Stimulated activated CD8-positive, alpha-beta memory T cell treated with anti-CD3 and anti-CD28 coated beads, Interleukin-15, amount 100 ng/mL, for 48 hours (primary cell): ENCODE results near the gene OGG1.
A peak's percentile ranks its signal among the peaks of the same experiment; 100 is the strongest.
"Not testable (repeated sequence)": the region's sequence is repeated elsewhere in the genome, so short reads cannot be mapped to it uniquely, and the experiment has no call there.

Experiments
- DNase-seq, 2 donors: peaks; one replicate each; pipeline ENCODE4 v3.0.0-alpha.2; 2020; ENCODE audit warnings: low read depth in 2 of 2

The OGG1 gene

GRCh38 chr3:9762871-9763270, 13.1 kb downstream of the OGG1 start:
- DNase-seq = no peak

GRCh38 chr3:9765865-9766264, 16.1 kb downstream of the OGG1 start:
- DNase-seq = no peak

DNA sequence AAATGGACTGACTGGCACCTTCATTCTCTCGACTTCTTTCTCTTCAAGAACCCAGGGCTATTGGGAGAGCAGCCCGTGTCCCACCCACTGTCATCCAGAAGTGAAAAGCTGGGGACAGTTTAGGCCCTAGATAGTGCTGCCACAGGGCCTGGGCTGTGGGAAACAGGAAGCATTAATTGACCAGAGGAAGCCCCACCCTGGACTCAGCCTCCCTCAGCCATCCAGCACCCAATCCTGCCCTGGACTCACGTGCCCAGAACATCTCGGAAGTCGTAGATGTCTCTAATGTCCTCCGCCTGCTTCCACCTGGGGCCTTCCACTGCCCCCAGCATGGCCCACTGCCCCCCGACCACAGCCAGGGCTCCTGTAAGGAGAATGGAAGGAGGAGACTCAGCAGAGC, 17.7 kb downstream of the OGG1 start:
- DNase-seq = no peak

DNA sequence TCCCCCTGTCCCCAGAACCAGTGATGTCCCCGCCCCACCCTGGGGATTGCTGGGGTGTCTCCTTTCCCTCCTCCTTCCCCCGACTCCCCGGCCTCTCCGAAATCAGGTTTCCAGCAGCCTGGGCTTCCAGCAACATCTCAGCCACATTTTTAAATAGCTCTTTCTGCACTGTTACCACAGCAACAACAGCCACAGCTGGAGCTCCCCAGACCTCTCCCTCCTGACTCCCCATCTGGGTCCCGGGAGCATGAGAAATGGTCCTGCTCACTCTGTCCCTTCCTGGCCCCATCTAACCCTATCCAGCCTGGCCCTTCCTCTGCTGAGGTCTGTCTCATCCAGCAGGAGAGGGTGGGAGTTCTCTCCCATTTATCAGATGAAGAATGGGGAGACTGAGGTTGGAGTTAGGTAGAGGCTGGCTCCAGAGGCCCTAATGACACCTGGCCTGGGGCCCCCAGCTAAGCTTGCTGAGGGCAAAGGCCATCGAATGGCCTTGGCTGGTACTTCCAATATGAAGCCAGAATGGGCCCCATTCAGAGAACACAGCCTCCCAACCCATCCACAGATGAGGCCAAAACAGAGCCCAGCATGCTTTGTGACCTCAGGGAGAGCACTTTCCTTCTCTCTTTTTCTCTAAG, 18.5 kb downstream of the OGG1 start:
- DNase-seq = no peak

- DNase-seq = no peak
Observed at GRCh38 chr3:9769012-9769411, 19.3 kb downstream of the OGG1 start.

DNA sequence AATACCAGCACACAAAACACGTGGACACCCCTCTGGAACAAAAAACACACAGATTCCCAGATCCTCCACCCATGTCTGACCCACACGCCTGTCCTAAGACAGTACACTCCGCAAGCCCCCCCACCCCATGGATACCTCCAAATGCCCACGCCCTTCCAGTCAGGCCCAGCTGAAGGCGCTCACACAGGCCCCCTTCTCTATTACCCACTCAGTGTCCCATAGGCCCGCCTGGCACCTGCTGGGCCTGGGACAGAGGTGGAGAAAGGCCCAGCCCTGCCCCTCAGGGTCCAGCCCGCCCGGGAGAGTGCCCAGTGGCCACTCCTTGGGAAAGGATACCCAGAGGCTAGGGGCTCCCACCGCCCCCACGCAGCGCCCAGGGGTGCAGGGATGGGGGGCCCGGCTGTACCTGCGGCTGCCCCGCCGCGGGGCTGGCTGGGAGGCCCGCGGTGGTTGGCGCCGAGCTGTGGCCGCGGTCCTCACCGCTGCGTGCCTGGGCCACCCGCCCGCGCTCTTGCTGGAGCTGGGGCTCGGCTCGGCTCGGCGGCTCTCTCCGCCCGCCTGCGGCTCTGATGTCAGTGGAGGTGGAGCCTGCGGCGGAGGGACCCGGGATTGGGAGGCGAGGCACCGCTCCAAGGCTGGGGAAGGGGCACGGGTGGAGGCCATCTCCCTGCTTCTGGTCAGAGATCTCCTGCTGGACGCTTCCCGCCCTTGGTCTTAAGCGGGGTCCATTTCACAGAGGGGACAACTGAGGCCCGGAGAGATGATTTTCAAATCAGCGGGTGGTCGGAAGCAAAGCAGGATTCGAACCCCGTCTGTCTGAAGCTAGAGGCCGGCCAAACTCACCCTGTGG, 19.9 kb downstream of the OGG1 start, which contains the start of gene CAMK1:
Gene CAMK1 (minus strand): TSS at position 522 of the 850 bp plus-strand sequence. CDS start 2,198 bp downstream, outside the sequence.
- DNase-seq = peak; percentile 61 to 63

GRCh38 chr3:9770276-9770812, 20.6 kb downstream of the OGG1 start:
- no peak for DNase-seq

DNA sequence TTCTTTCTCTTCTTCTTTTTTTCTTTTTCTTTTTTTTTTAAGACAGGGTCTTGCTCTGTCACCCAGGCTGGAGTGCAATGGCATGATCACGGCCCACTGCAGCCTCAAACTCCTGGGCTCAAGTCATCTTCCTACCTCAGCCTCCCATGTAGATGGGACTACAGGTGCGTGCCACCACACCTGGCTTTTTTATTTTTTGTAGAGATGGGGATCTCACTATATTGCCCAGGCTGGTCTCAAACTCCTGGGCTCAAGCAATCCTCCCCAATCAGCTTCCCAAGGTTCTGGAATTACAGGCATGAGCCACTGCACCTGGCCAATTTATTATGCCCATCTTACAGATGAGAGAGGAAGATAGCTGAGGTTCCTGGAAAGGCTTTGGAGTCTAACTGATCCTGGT, 21.3 kb downstream of the OGG1 start:
- not testable (repeated sequence) for DNase-seq

DNA sequence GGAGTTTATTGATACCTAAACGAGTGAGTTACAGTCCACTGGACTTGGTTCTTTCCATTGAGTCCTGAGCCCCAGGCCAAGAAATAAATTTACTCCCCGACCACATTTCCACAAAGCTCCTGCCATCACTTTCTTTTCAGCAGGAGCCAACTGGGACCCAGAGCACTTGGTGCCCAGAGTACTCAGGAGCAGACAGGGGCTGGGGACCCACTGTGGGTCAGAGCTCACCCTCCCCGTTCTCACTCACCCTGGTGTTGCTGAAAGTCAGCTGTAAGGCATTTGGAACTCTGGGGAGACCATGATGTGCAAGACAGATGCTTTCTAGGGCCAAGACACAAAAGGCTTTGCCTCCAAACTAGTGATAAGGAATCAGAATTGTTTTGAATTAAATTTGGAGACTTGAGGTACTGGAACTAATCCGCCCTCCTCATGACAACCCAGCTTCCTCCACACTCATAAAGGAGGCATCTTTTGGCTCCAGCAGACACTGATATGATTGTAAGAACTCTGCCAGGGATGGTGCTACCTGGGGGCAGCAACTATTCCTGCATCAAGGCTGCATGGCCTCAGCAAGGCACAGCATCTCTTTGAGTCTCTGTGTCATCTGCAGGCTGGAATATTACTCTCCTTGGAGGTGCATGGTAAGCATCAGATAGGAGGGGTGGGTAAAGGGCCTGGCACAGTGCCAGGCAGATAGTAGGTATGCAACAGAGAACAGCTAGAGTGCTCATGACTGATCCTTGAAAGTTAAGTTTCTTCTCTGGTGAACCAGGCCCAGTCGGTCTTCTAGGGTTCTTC, 27.3 kb downstream of the OGG1 start:
- DNase-seq = no peak

DNA sequence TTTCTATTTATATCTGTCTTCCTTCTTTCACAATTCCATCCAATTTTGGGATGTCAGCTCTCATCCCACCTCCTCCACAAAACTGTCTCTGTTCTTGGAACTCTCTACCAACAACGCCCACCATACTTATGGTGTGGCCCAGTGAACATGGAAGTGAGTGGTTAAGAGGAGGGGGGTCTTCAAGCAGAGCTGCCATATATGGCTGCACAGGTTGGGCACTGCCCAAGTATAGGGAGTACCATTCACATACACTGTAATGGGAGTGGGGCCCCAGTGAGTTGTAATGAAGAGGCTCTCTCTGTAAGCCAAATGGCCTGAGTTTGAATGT, 27.9 kb downstream of the OGG1 start:
- no peak for DNase-seq

- DNase-seq = peak; percentile 62 to 70
Observed at GRCh38 chr3:9778143-9779074, 28.7 kb downstream of the OGG1 start.

GRCh38 chr3:9779075-9779593, 29.4 kb downstream of the OGG1 start:
- no peak for DNase-seq

DNA sequence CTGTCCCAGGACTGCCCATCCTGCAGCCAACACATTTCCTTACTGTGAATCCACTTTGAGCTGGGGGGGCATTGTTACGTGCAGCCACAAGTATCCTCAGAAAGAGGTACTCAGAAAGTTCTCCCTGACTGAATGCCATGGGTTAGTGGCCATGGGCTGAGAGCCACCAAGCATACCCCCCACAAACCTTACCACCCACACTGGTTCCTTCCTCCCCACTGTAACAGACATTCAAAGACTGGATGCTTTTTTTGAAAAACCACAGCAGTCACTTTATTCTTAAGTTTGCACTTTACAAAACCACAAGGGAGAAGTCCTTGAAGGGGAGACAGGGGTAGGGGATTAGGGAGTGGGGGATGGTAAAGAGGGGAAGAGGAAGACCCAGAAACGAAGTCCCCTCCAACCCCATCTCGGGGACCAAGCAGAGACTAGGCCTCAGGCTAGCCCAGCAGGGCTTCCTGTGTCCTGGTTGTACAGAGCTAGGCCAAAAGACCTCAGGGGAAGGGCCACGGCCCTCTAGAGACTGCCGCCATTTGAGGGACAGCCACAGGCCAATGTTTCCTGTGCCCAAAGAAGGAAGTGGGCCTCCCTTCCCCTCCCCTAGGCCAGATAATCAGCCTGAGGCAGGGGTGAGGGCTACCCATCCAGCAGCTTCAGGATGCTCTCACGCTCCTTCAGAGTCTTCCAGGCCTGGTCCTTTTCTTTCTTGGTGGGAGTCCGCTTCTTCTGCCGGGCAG, 30.1 kb downstream of the OGG1 start:
- peak; percentile 48 to 57 for DNase-seq

DNA sequence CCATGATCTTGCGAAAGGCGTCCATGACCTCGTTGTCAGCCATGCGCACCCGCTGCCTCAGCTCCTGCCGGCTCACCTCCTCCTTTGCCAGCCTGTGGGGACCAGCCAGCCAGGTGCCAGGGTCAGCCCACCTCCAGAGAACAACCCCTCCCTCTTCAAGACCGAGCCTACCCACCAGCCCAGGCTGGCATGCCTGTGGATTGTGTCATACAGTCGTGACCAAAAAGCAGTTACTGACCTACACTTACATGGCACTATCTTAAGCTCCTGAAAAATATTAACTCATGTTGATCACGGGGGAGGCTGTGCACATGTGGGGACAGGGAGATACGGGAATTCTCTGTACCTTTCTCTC, 30.7 kb downstream of the OGG1 start:
- no peak for DNase-seq

DNA sequence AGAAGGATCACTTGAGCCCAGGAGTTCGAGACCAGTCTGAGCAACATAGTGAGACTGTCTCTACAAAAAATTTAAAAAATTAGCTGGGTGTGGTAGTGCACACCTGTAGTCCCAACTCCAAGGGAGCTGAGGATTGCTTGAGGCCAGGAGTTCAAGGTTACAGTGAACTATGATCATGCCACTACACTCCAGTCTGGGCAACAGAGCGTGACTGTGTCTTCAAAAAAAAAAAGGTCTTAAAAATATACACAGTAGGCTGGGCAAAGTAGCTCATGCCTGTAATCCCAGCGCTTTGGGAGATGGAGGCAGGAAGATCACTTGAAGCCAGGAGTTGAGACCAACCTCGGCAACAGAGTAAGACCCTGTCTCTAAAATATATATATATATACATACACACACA, 31.2 kb downstream of the OGG1 start:
- no peak for DNase-seq

- DNase-seq = no peak
Observed at GRCh38 chr3:9781551-9781950, 31.8 kb downstream of the OGG1 start.

DNA sequence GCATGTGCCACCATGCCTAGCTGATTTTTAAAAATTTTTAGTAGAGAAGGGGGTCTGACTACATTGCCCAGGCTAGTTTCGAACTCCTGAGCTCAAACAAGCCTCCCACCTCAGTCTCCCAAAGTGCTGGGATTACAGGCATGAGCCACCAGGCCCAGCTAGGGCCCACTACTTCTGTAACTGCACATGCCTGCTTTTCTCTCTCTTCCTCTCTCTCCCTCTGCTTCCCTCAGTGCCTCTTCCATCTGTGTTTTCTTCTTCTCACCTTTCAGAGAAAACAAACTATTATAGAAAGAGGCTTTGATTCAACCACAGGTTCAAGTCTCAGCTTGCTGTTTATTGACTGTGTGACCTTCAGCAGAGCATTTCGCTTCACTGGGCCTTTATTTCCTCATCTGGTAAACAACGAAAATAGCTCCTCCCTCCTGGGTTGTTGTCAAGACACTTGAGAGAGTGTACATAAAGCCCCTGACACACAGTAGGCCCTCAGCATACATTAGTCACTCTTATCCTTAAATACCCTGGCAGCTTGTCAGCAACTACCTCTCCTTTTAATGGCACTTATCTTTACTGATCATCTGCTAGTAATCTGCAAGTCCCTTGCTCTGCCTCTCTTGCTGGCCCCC, 32.3 kb downstream of the OGG1 start:
- DNase-seq = no peak

- DNase-seq = no peak
Observed at GRCh38 chr3:9782770-9783169, 33.0 kb downstream of the OGG1 start.

DNA sequence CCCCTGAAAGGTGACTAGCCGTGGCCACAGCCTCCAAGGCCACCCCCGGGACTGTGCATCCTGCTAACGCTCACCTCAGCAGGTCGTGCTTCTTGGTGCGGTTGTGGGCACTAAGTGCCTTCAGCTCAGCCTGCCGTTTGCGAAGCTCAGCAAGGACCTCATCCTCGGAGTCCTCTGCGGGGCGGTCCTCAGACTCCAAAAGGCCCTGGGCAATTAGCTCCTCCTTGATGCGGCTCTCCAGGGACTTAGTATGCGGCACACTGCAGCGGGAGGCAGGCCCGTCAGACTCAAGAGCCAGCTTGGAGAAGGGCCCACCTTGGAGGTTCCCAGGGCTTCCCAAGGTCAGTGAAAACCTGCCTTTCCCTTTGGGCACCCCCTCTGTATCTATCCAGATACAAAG, 34.2 kb downstream of the OGG1 start:
- no peak for DNase-seq

GRCh38 chr3:9784965-9785364, 35.2 kb downstream of the OGG1 start:
- DNase-seq = no peak
